ENCODE data around the gene NLK. TPM values are rescaled to one million over a fixed set of nuclear protein-coding genes. Genes with fewer than 3 reads are reported as not detected.

Gene NLK
- total and polyA plus RNA-seq, 2 of the 4 experiments (the other 2 are of a cell fraction), result 15.3 to 23.3 TPM

GRCh38 chr17:28038802-28039201, 3.7 kb upstream of the NLK start:
- BruUV-seq (replicated peaks), result no TSS peak
- H3K79me1 ChIP-seq (ENCODE audit: low read depth in 1 of 2, low read length in 2 of 2), result peaks cover 0 to 20% of the 10 kb centered on the region in 2 experiments; a peak in 3 of 4 replicates
- H4K91ac ChIP-seq (ENCODE audit: insufficient read depth, low read depth, low read length), result no peak overlapping the region
- CTCF ChIA-PET, result no interaction called here
- H2AK9ac ChIP-seq (replicated peaks; ENCODE audit: low read depth, low read length, poor library complexity), result no peak overlapping the region
- H3K23ac ChIP-seq (ENCODE audit: low read depth, low read length), result peak overlapping the region; percentile 10; the same call in 1 of the 2 replicates
- no CpG with 5 or more reads among the region's 1 CpG for WGBS, 2 experiments (ENCODE audit: extremely low coverage in 2 of 2, insufficient read length in 1 of 2)
- no peak overlapping the region for H3K9ac ChIP-seq (ENCODE audit: low read depth, low read length)
- no peak overlapping the region for H3K56ac ChIP-seq (ENCODE audit: extremely low read depth, insufficient read depth, low read length)
- H2AFZ ChIP-seq (replicated peaks; ENCODE audit: low read length, poor library complexity), result no peak overlapping the region
- H3K4ac ChIP-seq (ENCODE audit: low read depth, low read length), result no peak overlapping the region; the same call in 1 of the 2 replicates
- H3K27ac ChIP-seq (ENCODE audit: insufficient read depth, low read length), result no peak overlapping the region
- H3K9me1 ChIP-seq (ENCODE audit: insufficient read depth, low read length), result peaks cover 7% of the 10 kb centered on the region; the same call in 1 of the 2 replicates
- peaks cover 10% of the 10 kb centered on the region for H3K4me1 ChIP-seq (ENCODE audit: control insufficient read depth, insufficient read depth, low read length)
- H3K4me2 ChIP-seq (ENCODE audit: low read depth, low read length), result peak overlapping the region; percentile 20; the same call in 1 of the 2 replicates
- dilution Hi-C loops (cut with HindIII; ENCODE audit: low sequenced_read_pairs, unreplicated experiment), result no loop called here
- H3K36me3 ChIP-seq (ENCODE audit: control insufficient read depth, insufficient read depth, low read length), result peaks cover 4% of the 10 kb centered on the region; the same call in 1 of the 2 replicates
- DNase-seq (peak; percentile 63), ATAC-seq (ENCODE audit: low read depth) (no peak)
- H2BK20ac ChIP-seq (ENCODE audit: low read depth, low read length), result no peak overlapping the region
- peak overlapping the region in 1 of 2 experiments; percentile 38; a peak in 2 of 4 replicates for H4K8ac ChIP-seq (ENCODE audit: low read depth in 2 of 2, low read length in 2 of 2)
- POLR2A ChIA-PET (ENCODE audit: unreplicated experiment), result interaction anchor here (1.0 kb wide), 1 partner anchor 10 kb away, joined by 3 read pairs; no protein-coding TSS in a partner anchor
- H2BK15ac ChIP-seq (ENCODE audit: low read depth, low read length), result no peak overlapping the region
- intact Hi-C loops (cut with micrococcal nuclease), result no loop called here
- H2BK5ac ChIP-seq (ENCODE audit: low read depth, low read length, poor library complexity, severe bottlenecking), result peak overlapping the region; percentile 89
- H4K20me1 ChIP-seq (ENCODE audit: insufficient read depth, low read length), result peaks cover 8% of the 10 kb centered on the region; the same call in 1 of the 2 replicates
- H2BK120ac ChIP-seq (ENCODE audit: low read depth, low read length), result peak overlapping the region; percentile 28; the same call in 1 of the 2 replicates
- H2AK5ac ChIP-seq (ENCODE audit: low read depth, low read length), result no peak overlapping the region
- H3K4me3 ChIP-seq (ENCODE audit: insufficient read depth, low read depth, low read length), result no peak overlapping the region
- peak; percentile 44; the same call in 1 of the 2 replicates for TF ChIP-seq BHLHE40 (IDR thresholded peaks at IDR 0.05; ENCODE audit: low read depth, low read length)
- TF ChIP-seq CEBPB (IDR thresholded peaks at IDR 0.05; ENCODE audit: low read depth, low read length), result peak; percentile 63
- no peak for TF ChIP-seq CHD1 (IDR thresholded peaks at IDR 0.05; ENCODE audit: low read depth, low read length)
- no peak for TF ChIP-seq SMC3 (IDR thresholded peaks at IDR 0.05; ENCODE audit: low read depth, low read length)
- peak overlapping the region; percentile 55; the same call in 1 of the 2 replicates for H3K18ac ChIP-seq (ENCODE audit: low read depth, low read length)
- no peaks in the 10 kb centered on the region for H3K27me3 ChIP-seq (ENCODE audit: control insufficient read depth, insufficient read depth, low read length)
- no peak overlapping the region for H3K14ac ChIP-seq (replicated peaks; ENCODE audit: low read depth, low read length)
- H4K5ac ChIP-seq (ENCODE audit: low read depth, low read length), result peak overlapping the region; percentile 60; the same call in 1 of the 2 replicates
- no peaks in the 10 kb centered on the region for H3K9me3 ChIP-seq (ENCODE audit: control insufficient read depth, insufficient read depth, low read length)
- in situ Hi-C loops (cut with MboI; ENCODE audit: low sequenced_read_pairs), result no loop called here

All from IMR-90 (cell line).